K562 (cell line): Measurements from ENCODE around the gene METRNL. TPM values are rescaled to one million over a fixed set of nuclear protein-coding genes. Genes with fewer than 3 reads are reported as not detected.
A peak's percentile ranks its signal among the peaks of the same experiment; 100 is the strongest.

Experiments used
- ATAC-seq: fragments of 200-7000 bp; cut with Tn5 transposase; 3 replicates; pipeline ENCODE4 v1.9.1; 2020; ENCODE audit warnings: moderate library complexity
- BruUV-seq: library from RNA; stranded (reverse); fragments of 400-500 nt; replicated peaks from 2 replicates; lab custom pipeline; 2021; lab: Mats Ljungman, UMichigan
- CTCF ChIA-PET: fragments of 300-600 bp; formaldehyde crosslinking; extraction: SDS; loops from one replicate; lab custom pipeline; 2021; ENCODE audit warnings: low intra/inter-chr PET ratio; lab: Yijun Ruan, JAX
- POLR2A ChIA-PET: fragments of 300-600, 350-650 bp; sonication (Branson Sonifier 250); formaldehyde crosslinking; extraction: SDS; loops from one replicate; lab custom pipeline; 2021; ENCODE audit warnings: antibody characterized with exemption, inconsistent platforms; lab: Yijun Ruan, JAX
- DNase-seq, 4 experiments: peaks; one replicate each; pipeline versions ENCODE4 v3.0.0 to v3.0.0-alpha.2; 2011 to 2018; ENCODE audit warnings: low spot score in 3 of 4, mixed read lengths in 3 of 4; ENCODE audit errors: extremely low read depth in 1 of 4
- FAIRE-seq: peaks from 2 replicates; lab custom pipeline; 2011; peaks lifted over from hg19 to GRCh38; lab: Jason Lieb, UNC
- H2AFZ ChIP-seq: 2 replicates; pipeline ENCODE4 v1.6.0; 2011; ENCODE audit warnings: low read depth, low read length, control low read depth, inconsistent platforms
- H3K27ac ChIP-seq: fragments of 200-600 bp; 3 replicates; pipeline ENCODE4 v1.8.0; 2011; ENCODE audit warnings: low read depth, mild to moderate bottlenecking, control low read depth, inconsistent platforms, low read length, moderate library complexity, mixed read lengths; ENCODE audit errors: extremely low read depth
- H3K27me3 ChIP-seq, 2 experiments: fragments of 300-600 bp in 1 of 2; 2 replicates in 1 of 2; 3 replicates in 1 of 2; pipeline versions ENCODE4 v1.6.0 to v1.8.0; 2011; ENCODE audit warnings: inconsistent platforms in 2 of 2, low read length in 2 of 2, mild to moderate bottlenecking in 1 of 2, mixed read lengths in 1 of 2, moderate library complexity in 1 of 2; ENCODE audit not compliant: control insufficient read depth in 2 of 2, insufficient read depth in 2 of 2
- H3K36me3 ChIP-seq: fragments of 300-600 bp; 3 replicates; pipeline ENCODE4 v1.8.0; 2011; ENCODE audit warnings: mild to moderate bottlenecking, low read length, inconsistent platforms; ENCODE audit not compliant: control insufficient read depth, insufficient read depth
- H3K4me1 ChIP-seq, 2 experiments: fragments of 200-600 bp in 1 of 2; replicated peaks in 1 of 2; 2 replicates in 1 of 2; 3 replicates in 1 of 2; pipeline versions ENCODE4 v1.5.1 to v1.8.0; 2011; ENCODE audit warnings: inconsistent platforms in 2 of 2, low read length in 2 of 2, mild to moderate bottlenecking in 1 of 2, mixed read lengths in 1 of 2, moderate library complexity in 1 of 2; ENCODE audit not compliant: control insufficient read depth in 2 of 2, insufficient read depth in 2 of 2
- H3K4me2 ChIP-seq: 2 replicates; pipeline ENCODE4 v1.6.1; 2011; ENCODE audit warnings: low read length, control low read depth, inconsistent platforms, mixed read lengths; ENCODE audit not compliant: insufficient read depth
- H3K4me3 ChIP-seq: fragments of 200-600 bp; sonication (generic), shearing (Covaris generic); 2 replicates; pipeline ENCODE4 v1.5.1; 2016; ENCODE audit warnings: control low read depth, inconsistent platforms
- H3K79me2 ChIP-seq: fragments of 200-600 bp; 3 replicates; pipeline ENCODE4 v1.8.0; 2011; ENCODE audit warnings: low read length, inconsistent platforms; ENCODE audit not compliant: control insufficient read depth, insufficient read depth
- H3K9ac ChIP-seq, 2 experiments: 2 replicates each; pipeline versions ENCODE4 v1.6.0 to v1.6.1; 2011; ENCODE audit warnings: low read depth in 2 of 2, low read length in 2 of 2, control low read depth in 1 of 2, inconsistent platforms in 1 of 2, mild to moderate bottlenecking in 1 of 2, mixed read lengths in 1 of 2; ENCODE audit not compliant: insufficient read depth in 1 of 2
- H3K9me1 ChIP-seq: one replicate; pipeline ENCODE4 v1.6.0; 2011; ENCODE audit warnings: inconsistent platforms, mild to moderate bottlenecking, low read length, moderate library complexity; ENCODE audit not compliant: control insufficient read depth, insufficient read depth
- H3K9me3 ChIP-seq: replicated peaks from 2 replicates; pipeline ENCODE4 v1.5.1; 2011; ENCODE audit warnings: low read depth, low read length, inconsistent platforms; ENCODE audit not compliant: control insufficient read depth, insufficient read depth
- H4K20me1 ChIP-seq: replicated peaks from 2 replicates; pipeline ENCODE4 v1.6.1; 2011; ENCODE audit warnings: low read length, inconsistent platforms, mixed read lengths; ENCODE audit not compliant: control insufficient read depth, insufficient read depth
- MEIS2 ChIP-seq: fragments of 450-650 bp; IDR thresholded peaks from 2 replicates; pipeline ENCODE4 v1.6.1; 2014; ENCODE audit warnings: mild to moderate bottlenecking; ENCODE audit not compliant: partially characterized antibody
- NFYB ChIP-seq: IDR thresholded peaks from 2 replicates; pipeline ENCODE4 v1.6.1; 2011; ENCODE audit warnings: mild to moderate bottlenecking, moderate library complexity; ENCODE audit not compliant: insufficient read length; ENCODE audit errors: extremely low read depth
- ZNF318 ChIP-seq, 2 experiments: fragments of 450-650 bp; IDR thresholded peaks; 2 replicates each; pipeline ENCODE4 v1.6.1; 2016; ENCODE audit warnings: mild to moderate bottlenecking in 2 of 2, borderline replicate concordance in 1 of 2, low read depth in 1 of 2, moderate library complexity in 1 of 2
- WGBS: fragments of 100-300 bp; shearing (Covaris generic); methylation state at CpG from one replicate; pipeline ENCODE4 v1.1.6; 2016; ENCODE audit warnings: low coverage, mixed read lengths; ENCODE audit not compliant: insufficient coverage; ENCODE audit errors: missing lambda C conversion rate; 5-methylcytosine and 5-hydroxymethylcytosine counted together
- in situ Hi-C: fragments of 300-500 bp; cut with MboI; formaldehyde crosslinking; loops from 4 replicates; pipeline ENCODE4 v1.15.0; 2018; ENCODE audit warnings: inconsistent platforms, mixed read lengths
- intact Hi-C: fragments of 100-400 bp; cut with micrococcal nuclease; formaldehyde crosslinking; loops from 2 replicates; pipeline ENCODE4 v1.14.2; 2022
- polyA plus RNA-seq, 8 experiments: library from polyadenylated mRNA; depleted of rRNA in 4 of 8; stranded (reverse) in 5 of 8; unstranded in 3 of 8; fragments of >200 nt; fragmentation: Nextera tagmentation in 2 of 8; fragmentation: Illumina TruSeq in 1 of 8; extraction: Ambion mirVana in 2 of 8; extraction: Trizol in 1 of 8; gene quantifications; 2 replicates each; pipeline versions ENCODE4 v1.2.1 to v1.2.3, GENCODE V29; 2011 to 2014; ENCODE audit warnings: inconsistent platforms in 1 of 8, missing spikeins in 1 of 8
- total RNA-seq, 7 experiments: library from RNA; depleted of rRNA in 6 of 7; stranded (reverse); fragments of >200 nt in 6 of 7; fragmentation: Illumina TruSeq in 2 of 7; extraction: Trizol in 2 of 7; gene quantifications; 2 replicates each; pipeline versions ENCODE4 v1.2.1 to v1.2.3, GENCODE V29; 2011 to 2021; ENCODE audit warnings: low replicate concordance in 1 of 7

METRNL gene
- total and polyA plus RNA-seq, 9 of the 15 experiments (the other 6 are each of a cell fraction or from before 2014, with no cell fraction given) = 0.17 to 31.8 (median 2.9) TPM

GRCh38 chr17:83057397-83057761 lies 22.0 kb upstream of the METRNL start:
- no peaks in the 10 kb centered on the region for H3K9me3 ChIP-seq
- FAIRE-seq = no peak
- no peak for ATAC-seq
- peaks cover 23 to 66% of the 10 kb centered on the region in 2 experiments for H3K4me1 ChIP-seq
- H3K27me3 ChIP-seq = peaks cover 8 to 42% of the 10 kb centered on the region in 2 experiments; a peak in 4 of 5 replicates
- no peaks in the 10 kb centered on the region for H3K9me1 ChIP-seq
- H3K4me2 ChIP-seq = no peak overlapping the region
- BruUV-seq = no TSS peak
- H3K27ac ChIP-seq = no peak overlapping the region
- no peak for DNase-seq
- POLR2A ChIA-PET = no interaction called here
- H3K9ac ChIP-seq = no peak overlapping the region; a peak in 1 of 4 replicates
- no peak overlapping the region for H3K4me3 ChIP-seq
- WGBS = 41% methylated on average over 13 of the region's 14 CpGs
- in situ Hi-C loops = no loop called here
- no peak for TF ChIP-seq NFYB
- TF ChIP-seq MEIS2 = peak; percentile 6
- no peak for TF ChIP-seq ZNF318 (IDR thresholded peaks at IDR 0.05; ENCODE audit: borderline replicate concordance in 1 of 2, low read depth in 1 of 2)
- H3K79me2 ChIP-seq = no peaks in the 10 kb centered on the region
- intact Hi-C loops = no loop called here
- CTCF ChIA-PET = no interaction called here
- H3K36me3 ChIP-seq = no peaks in the 10 kb centered on the region
- H4K20me1 ChIP-seq = peaks cover 4% of the 10 kb centered on the region; the same call in 1 of the 2 replicates
- no peak overlapping the region for H2AFZ ChIP-seq
